ENCODE data around the gene CTSE.

- no peak for TF ChIP-seq CTCF (IDR thresholded peaks at IDR 0.05; ENCODE audit: control extremely low read depth in 1 of 3, insufficient read depth in 1 of 3, low read depth in 1 of 3, low read length in 3 of 3)
- TF ChIP-seq ATF3 (IDR thresholded peaks at IDR 0.05; ENCODE audit: insufficient read depth, low read depth, low read length): no peak
These were observed 9.1 kb downstream of the CTSE start for GRCh38 chr1:206014601-206015000.

Data from H1 (cell line).